SK-N-SH (cell line): ENCODE data around the gene USP17L15. TPM values are rescaled to one million over a fixed set of nuclear protein-coding genes. Genes with fewer than 3 reads are reported as not detected.
"Not testable (repeated sequence)": the region's sequence is repeated elsewhere in the genome, so short reads cannot be mapped to it uniquely, and the experiment has no call there.

ENCODE experiments used
- CTCF ChIA-PET: fragments of 300-600, 350-600 bp; formaldehyde crosslinking; extraction: SDS; loops from one replicate; lab custom pipeline; 2021; lab: Yijun Ruan, JAX
- POLR2A ChIA-PET: fragments of 350-600 bp; sonication (Branson Sonifier 250); formaldehyde crosslinking; extraction: SDS; loops from one replicate; lab custom pipeline; 2020; ENCODE audit warnings: antibody characterized with exemption, inconsistent platforms; lab: Yijun Ruan, JAX
- DNase-seq: peaks from one replicate; pipeline ENCODE4 v3.0.0; 2012
- H2AFZ ChIP-seq: fragments of 200-600 bp; sonication (generic); 2 replicates; pipeline ENCODE4 v1.8.1; 2016; ENCODE audit warnings: antibody characterized with exemption, mild to moderate bottlenecking, low read depth
- H3F3A ChIP-seq: fragments of 200-600 bp; sonication (generic); replicated peaks from 2 replicates; pipeline ENCODE3; 2016; ENCODE audit warnings: antibody characterized with exemption, mild to moderate bottlenecking; ENCODE audit not compliant: insufficient read depth
- H3K27ac ChIP-seq, 2 experiments: fragments of 200-500 bp in 1 of 2; fragments of 200-600 bp in 1 of 2; sonication (Bioruptor generic) in 1 of 2; sonication (generic), shearing (Covaris generic) in 1 of 2; 2 replicates each; pipeline versions ENCODE4 v1.5.1 to v1.6.1; 2014 to 2016; ENCODE audit warnings: low read depth in 2 of 2, inconsistent platforms in 1 of 2, low read length in 1 of 2, mild to moderate bottlenecking in 1 of 2, mixed read lengths in 1 of 2
- H3K27me3 ChIP-seq: fragments of 200-600 bp; sonication (generic), shearing (Covaris generic); 2 replicates; pipeline ENCODE4 v1.6.1; 2016; ENCODE audit warnings: mixed run types; ENCODE audit not compliant: insufficient read depth
- H3K36me3 ChIP-seq, 2 experiments: fragments of 200-500 bp in 1 of 2; fragments of 200-600 bp in 1 of 2; sonication (Bioruptor generic) in 1 of 2; sonication (generic) in 1 of 2; replicated peaks in 1 of 2; 2 replicates each; pipeline versions ENCODE3 to v1.5.1; 2014 to 2016; ENCODE audit warnings: low read length in 1 of 2, mild to moderate bottlenecking in 1 of 2; ENCODE audit not compliant: insufficient read depth in 2 of 2, control insufficient read depth in 1 of 2
- H3K4me1 ChIP-seq, 2 experiments: fragments of 200-500 bp in 1 of 2; fragments of 200-600 bp in 1 of 2; sonication (Bioruptor generic) in 1 of 2; sonication (generic), shearing (Covaris generic) in 1 of 2; 2 replicates each; pipeline versions ENCODE4 v1.5.1 to v1.6.1; 2014 to 2016; ENCODE audit warnings: low read depth in 1 of 2, low read length in 1 of 2, mixed run types in 1 of 2; ENCODE audit not compliant: insufficient read depth in 2 of 2, control insufficient read depth in 1 of 2
- H3K4me2 ChIP-seq: fragments of 200-600 bp; sonication (generic), shearing (Covaris generic); 2 replicates; pipeline ENCODE4 v1.6.1; 2017; ENCODE audit warnings: mixed run types
- H3K4me3 ChIP-seq, 2 experiments: fragments of 200-500 bp in 1 of 2; fragments of 200-600 bp in 1 of 2; sonication (Bioruptor generic) in 1 of 2; sonication (generic), shearing (Covaris generic) in 1 of 2; 2 replicates each; pipeline versions ENCODE4 v1.5.1 to v1.8.1; 2014 to 2016; ENCODE audit warnings: low read depth in 2 of 2, inconsistent platforms in 1 of 2, low read length in 1 of 2, mild to moderate bottlenecking in 1 of 2, mixed read lengths in 1 of 2, moderate library complexity in 1 of 2
- H3K79me2 ChIP-seq: fragments of 200-600 bp; sonication (generic); 2 replicates; pipeline ENCODE4 v1.8.1; 2017; ENCODE audit warnings: mild to moderate bottlenecking; ENCODE audit not compliant: insufficient read depth
- H3K9ac ChIP-seq: fragments of 200-600 bp; sonication (generic); 2 replicates; pipeline ENCODE4 v1.6.1; 2017; ENCODE audit warnings: mixed run types
- H3K9me2 ChIP-seq: fragments of 200-600 bp; sonication (generic); 2 replicates; pipeline ENCODE4 v1.6.1; 2017; ENCODE audit warnings: mixed run types
- H3K9me3 ChIP-seq: fragments of 200-600 bp; sonication (generic); 2 replicates; pipeline ENCODE4 v1.6.1; 2017; ENCODE audit warnings: mixed run types, mild to moderate bottlenecking, moderate library complexity
- H4K20me1 ChIP-seq: fragments of 200-600 bp; sonication (generic); 2 replicates; pipeline ENCODE4 v1.6.1; 2017; ENCODE audit warnings: mild to moderate bottlenecking, mixed run types; ENCODE audit not compliant: insufficient read depth
- WGBS: methylation state at CpG from one replicate; pipeline ENCODE4 v1.1.6; 2017; ENCODE audit warnings: low lambda C conversion rate; 5-methylcytosine and 5-hydroxymethylcytosine counted together
- polyA plus RNA-seq, 3 experiments: library from polyadenylated mRNA; depleted of rRNA; stranded (reverse); fragments of >200 nt; gene quantifications; 2 replicates each; pipeline ENCODE4 v1.2.3, GENCODE V29; 2012

Gene USP17L15
- polyA plus RNA-seq, 1 of the 3 experiments (the other 2 are of a cell fraction), result not detected

- H3K27ac ChIP-seq, H3K27me3 ChIP-seq, POLR2A ChIA-PET, H3K9ac ChIP-seq, H3K36me3 ChIP-seq, DNase-seq, H3K4me3 ChIP-seq, H3K9me2 ChIP-seq, H3K4me1 ChIP-seq, H3K9me3 ChIP-seq, CTCF ChIA-PET, H3K4me2 ChIP-seq, H3K79me2 ChIP-seq, H4K20me1 ChIP-seq, H3F3A ChIP-seq, H2AFZ ChIP-seq: not testable (repeated sequence)
- 4% methylated on average over 5 of the region's 8 CpGs for whole genome bisulfite sequencing
These were observed 3.9 kb upstream of the USP17L15 start for GRCh38 chr4:9230249-9230648.

DNA sequence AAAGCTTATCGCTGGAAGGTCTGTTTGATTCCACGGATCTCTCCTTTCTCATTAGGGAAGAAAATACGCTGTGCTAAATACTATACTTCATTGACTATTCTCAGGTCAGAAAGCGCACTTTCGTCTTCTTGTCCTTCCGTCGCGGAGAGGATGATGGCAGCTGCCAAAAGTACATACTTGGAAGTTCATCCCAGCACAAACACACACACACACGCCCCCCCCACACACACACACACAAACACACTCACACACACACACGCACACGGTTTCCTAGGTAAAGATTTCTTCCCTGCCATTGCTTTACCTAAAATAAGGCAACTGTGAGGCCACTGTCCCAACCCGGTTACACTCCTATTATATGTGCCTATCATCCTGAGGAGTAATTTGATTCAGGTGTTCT is 4.3 kb downstream of the USP17L15 start:
- H2AFZ ChIP-seq, H3K27ac ChIP-seq, H4K20me1 ChIP-seq, H3K4me2 ChIP-seq, DNase-seq, H3K9me2 ChIP-seq, H3K4me1 ChIP-seq, H3K79me2 ChIP-seq, H3K9ac ChIP-seq, H3K4me3 ChIP-seq, CTCF ChIA-PET, POLR2A ChIA-PET, H3F3A ChIP-seq, H3K27me3 ChIP-seq, H3K9me3 ChIP-seq, H3K36me3 ChIP-seq: not testable (repeated sequence)
- 5% methylated on average over 3 of the region's 12 CpGs for WGBS

DNA sequence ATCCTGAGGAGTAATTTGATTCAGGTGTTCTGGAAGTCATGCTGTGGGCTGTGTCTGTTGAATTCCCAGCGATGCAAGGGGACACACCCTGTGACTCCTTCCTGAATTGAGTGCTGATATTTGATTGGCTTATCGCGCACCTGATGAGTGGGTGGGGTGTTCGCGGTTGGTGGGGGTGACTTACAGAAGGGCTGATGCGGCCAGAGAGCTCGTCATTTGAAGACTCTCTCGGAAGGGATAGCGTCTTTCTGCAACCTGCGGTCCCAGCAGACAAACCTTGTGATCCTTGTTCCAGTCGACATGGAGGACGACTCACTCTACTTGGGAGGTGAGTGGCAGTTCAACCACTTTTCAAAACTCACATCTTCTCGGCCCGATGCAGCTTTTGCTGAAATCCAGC is 9.4 kb downstream of the USP17L15 start, which contains the start of gene USP17L17:
Gene USP17L17 (plus strand): TSS at position 301 of the 400 bp plus-strand sequence. CDS start 0 bp downstream, at position 301.
- DNase-seq, H4K20me1 ChIP-seq, H3K36me3 ChIP-seq, H3F3A ChIP-seq, H3K79me2 ChIP-seq, H3K9me3 ChIP-seq, H3K4me2 ChIP-seq, CTCF ChIA-PET, POLR2A ChIA-PET, H2AFZ ChIP-seq, H3K4me1 ChIP-seq, H3K9ac ChIP-seq, H3K27ac ChIP-seq, H3K9me2 ChIP-seq, H3K27me3 ChIP-seq, H3K4me3 ChIP-seq: not testable (repeated sequence)
- WGBS, result 24% methylated on average over 12 of the region's 14 CpGs

DNA sequence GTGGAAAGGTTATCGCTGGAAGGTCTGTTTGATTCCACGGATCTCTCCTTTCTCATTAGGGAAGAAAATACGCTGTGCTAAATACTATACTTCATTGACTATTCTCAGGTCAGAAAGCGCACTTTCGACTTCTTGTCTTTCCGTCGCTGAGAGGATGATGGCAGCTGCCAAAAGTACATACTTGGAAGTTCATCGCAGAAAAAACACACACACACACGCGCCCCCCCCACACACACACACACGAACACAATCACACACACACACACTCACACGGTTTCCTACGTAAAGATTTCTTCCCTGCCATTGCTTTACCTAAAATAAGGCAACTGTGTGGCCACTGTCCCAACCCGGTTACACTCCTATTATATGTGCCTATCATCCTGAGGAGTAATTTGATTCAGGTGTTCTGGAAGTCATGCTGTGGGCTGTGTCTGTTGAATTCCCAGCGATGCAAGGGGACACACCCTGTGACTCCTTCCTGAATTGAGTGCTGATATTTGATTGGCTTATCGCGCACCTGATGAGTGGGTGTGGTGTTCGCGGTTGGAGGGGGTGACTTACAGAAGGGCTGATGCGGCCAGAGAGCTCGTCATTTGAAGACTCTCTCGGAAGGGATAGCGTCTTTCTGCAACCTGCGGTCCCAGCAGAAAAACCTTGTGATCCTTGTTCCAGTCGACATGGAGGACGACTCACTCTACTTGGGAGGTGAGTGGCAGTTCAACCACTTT is 13.9 kb downstream of the USP17L15 start, which contains the start of gene USP17L18:
Gene USP17L18 (plus strand): TSS at position 678 of the 728 bp plus-strand sequence. CDS start 0 bp downstream, at position 678.
- H3F3A ChIP-seq, H3K4me1 ChIP-seq, H3K9ac ChIP-seq, H3K27me3 ChIP-seq, H4K20me1 ChIP-seq, H3K9me2 ChIP-seq, POLR2A ChIA-PET, CTCF ChIA-PET, H3K36me3 ChIP-seq, H3K27ac ChIP-seq, H3K79me2 ChIP-seq, DNase-seq, H3K4me2 ChIP-seq, H2AFZ ChIP-seq, H3K4me3 ChIP-seq, H3K9me3 ChIP-seq: not testable (repeated sequence)
- 26% methylated on average over 16 of the region's 26 CpGs for WGBS

GRCh38 chr4:9253078-9253477 is 18.9 kb downstream of the USP17L15 start, which contains the start of gene USP17L19:
Gene USP17L19, plus strand, starts transcription at chr4:9253378. Its CDS starts 0 bp downstream, at chr4:9253378.
- WGBS, result no CpG with 5 or more reads among the region's 13 CpGs

GRCh38 chr4:9257824-9258223 is 23.6 kb downstream of the USP17L15 start, which contains the start of gene USP17L20:
Gene USP17L20, plus strand, starts transcription at chr4:9258124. Its CDS starts 0 bp downstream, at chr4:9258124.
- H3K36me3 ChIP-seq, H3K9me2 ChIP-seq, H3K4me2 ChIP-seq, H3K9me3 ChIP-seq, H3K27ac ChIP-seq, POLR2A ChIA-PET, H3K4me3 ChIP-seq, CTCF ChIA-PET, H3K9ac ChIP-seq, H2AFZ ChIP-seq, H3K27me3 ChIP-seq, H3F3A ChIP-seq, H3K4me1 ChIP-seq, H4K20me1 ChIP-seq, DNase-seq, H3K79me2 ChIP-seq: not testable (repeated sequence)
- no CpG with 5 or more reads among the region's 15 CpGs for WGBS

More at GRCh38 chr4:9253078-9253477, 18.9 kb downstream of the USP17L15 start, which contains the start of gene USP17L19:
- H3K4me3 ChIP-seq, H3K36me3 ChIP-seq, H4K20me1 ChIP-seq, POLR2A ChIA-PET, H3K27me3 ChIP-seq, H3K79me2 ChIP-seq, H2AFZ ChIP-seq, H3K4me2 ChIP-seq, H3K27ac ChIP-seq, H3K4me1 ChIP-seq, DNase-seq, H3K9me2 ChIP-seq, H3K9me3 ChIP-seq, CTCF ChIA-PET, H3K9ac ChIP-seq, H3F3A ChIP-seq: not testable (repeated sequence)
